Heart right ventricle (tissue), 16 donors: ENCODE results near the gene YDJC. TPM values are rescaled to one million over a fixed set of nuclear protein-coding genes. Genes with fewer than 3 reads are reported as not detected.

Source experiments
- ATAC-seq, 8 donors: fragments of 200-7000 bp; cut with Tn5 transposase; one replicate each; pipeline ENCODE4 v1.9.1; 2020; ENCODE audit warnings: mild to moderate bottlenecking in 8 of 8, moderate library complexity in 8 of 8, moderate number of reproducible peaks in 1 of 8
- DNase-seq, 2 donors: peaks; one replicate each; pipeline ENCODE4 v3.0.0-alpha.2; 2020
- H3K27ac ChIP-seq, 10 donors: fragments of 200-600 bp; sonication (generic) in 2 of 10; one replicate each; pipeline versions ENCODE4 v1.5.0 to v1.8.0; 2020 to 2022; ENCODE audit warnings: mild to moderate bottlenecking in 3 of 10
- H3K27me3 ChIP-seq, 7 donors: fragments of 200-600 bp; one replicate each; pipeline ENCODE4 v1.8.0; 2021 to 2022; ENCODE audit warnings: mild to moderate bottlenecking in 2 of 7
- H3K36me3 ChIP-seq, 9 donors: fragments of 200-600 bp; sonication (generic) in 1 of 9; one replicate each; pipeline versions ENCODE4 v1.5.0 to v1.8.0; 2020 to 2022; ENCODE audit warnings: mild to moderate bottlenecking in 2 of 9
- H3K4me1 ChIP-seq, 9 donors: fragments of 200-600 bp; sonication (generic) in 1 of 9; one replicate each; pipeline versions ENCODE4 v1.5.0 to v1.8.0; 2020 to 2022; ENCODE audit warnings: mild to moderate bottlenecking in 4 of 9
- H3K4me3 ChIP-seq, 10 donors: fragments of 200-600 bp; sonication (generic) in 2 of 10; one replicate each; pipeline versions ENCODE4 v1.5.0 to v1.8.0; 2020 to 2022; ENCODE audit warnings: mild to moderate bottlenecking in 7 of 10, moderate library complexity in 2 of 10
- H3K9me3 ChIP-seq, 11 donors: fragments of 200-600 bp in 10 of 11; sonication (generic) in 2 of 11; one replicate each; pipeline versions ENCODE4 v1.5.0 to v1.8.0; 2013 to 2022; ENCODE audit warnings: mild to moderate bottlenecking in 2 of 11, control low read depth in 1 of 11, moderate library complexity in 1 of 11
- WGBS, 2 donors: extraction: QIAGEN DNeasy Blood & Tissue Kit; methylation state at CpG; one replicate each; pipeline ENCODE4 v1.1.7; 2013; ENCODE audit warnings: inconsistent platforms in 1 of 2; 5-methylcytosine and 5-hydroxymethylcytosine counted together
- intact Hi-C, 10 donors: fragments of 100-400 bp; cut with DNase I; formaldehyde crosslinking; loops; one replicate each; pipeline versions ENCODE4 v1.11.1 to v1.14.2; 2022
- polyA plus RNA-seq, 2 donors: library from polyadenylated mRNA; stranded (reverse); fragments of 200-250 nt; gene quantifications; one replicate each; pipeline ENCODE4 v1.2.3, GENCODE V29; 2013
- total RNA-seq, 10 donors: library from RNA; stranded (reverse); fragmentation: NEBNext Ultra II Directional in 3 of 10; extraction: Animal tissue kit (Norgen Biotek cat#: 25700) in 3 of 10; gene quantifications; one replicate each; pipeline versions ENCODE4 v1.2.1 to v1.2.4, GENCODE V29; 2021 to 2023
- TF ChIP-seq, protein P1 (sequence below), 9 donors: fragments of 200-600 bp; sonication (generic) in 2 of 9; IDR thresholded peaks; one replicate each; pipeline versions ENCODE4 v1.5.0 to v1.8.0; 2021 to 2022; ENCODE audit warnings: antibody characterized with exemption in 9 of 9, mild to moderate bottlenecking in 5 of 9, moderate library complexity in 1 of 9
- donor health status: Arrhythmogenic right ventricular cardiomyopathy.
- donor health status: ischemic (EF 13 %, LVEDD 7.1; RV severe dilation, severe dysfunction).
- donor health status: healthy with polysubstance abuse.
- donor health status: DM: no; HTN: yes; CAD: no.
- donor health status: DM: no; HTN: no; CAD: no.
- donor health status: ischemic (EF 25% LVEDD 6.9; RV normal size, moderate dysfunction).
- donor health status: ischemic (EF 25% LVEDD 5.7; RV mildly dilated, moderate dysfunction).
- donor health status: healthy.
- donor health status: DM: yes; HTN: yes; CAD: no.
- donor health status: Ischemic cardiomyopathy.
- donor health status: ischemic (EF 35%, LVEDD 5.7; RV mildly dilated, moderate dysfunction).
- donor health status: nonischemic (EF 11% LVEDD 7.7; RV severe dilation, severe dysfunction).
- donor health status: DM: yes; HTN: yes; CAD: no.
- donor health status: PGD.
- donor health status: ischemic (EF 29% LVEDD 5.4; RV normal size, mild dysfunction).
- donor health status: nonischemic (EF 23%, LVEDD 6.1; RV moderate dilation, normal function).

Gene YDJC
- total and polyA plus RNA-seq, 12 donors, result 2.3 to 26.4 (median 4.4) TPM

DNA sequence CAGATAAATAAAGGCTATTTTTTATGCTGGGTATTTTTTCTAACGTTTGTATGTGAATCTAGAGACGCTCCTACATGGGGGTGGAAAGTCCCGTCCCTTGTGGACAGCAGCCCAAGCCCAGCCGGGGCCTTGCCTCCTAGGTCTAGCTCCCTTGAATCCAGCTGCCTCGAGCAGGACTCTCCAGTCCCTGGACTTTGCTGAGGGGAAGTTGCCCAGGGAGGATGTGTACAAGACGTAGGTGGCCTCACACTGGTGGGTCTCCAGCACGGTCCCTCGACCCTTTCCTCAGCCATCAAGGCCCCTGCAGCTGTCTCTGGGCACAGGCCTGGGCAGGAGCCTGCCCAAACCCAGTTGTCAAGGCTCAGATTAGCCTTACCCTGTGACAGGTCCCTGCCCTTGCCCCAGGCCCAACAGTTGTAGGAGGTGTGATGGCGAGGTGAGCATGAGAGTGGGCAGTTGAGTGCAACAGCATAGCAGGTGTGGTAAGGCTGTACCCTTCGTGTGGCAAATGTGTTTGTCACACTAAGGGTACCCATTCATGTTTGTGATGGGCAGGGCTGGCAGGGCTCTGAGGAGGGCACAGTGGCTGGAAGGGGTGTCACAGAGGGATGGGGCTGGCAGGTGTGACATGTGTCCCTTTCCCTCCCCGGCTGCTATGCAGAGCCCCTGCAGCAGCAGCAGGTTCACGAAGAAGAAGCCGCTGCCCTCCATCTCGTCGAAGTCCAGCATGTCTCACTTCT is 6.1 kb upstream of the YDJC start:
- no peaks in the 10 kb centered on the region for H3K9me3 ChIP-seq
- no peak overlapping the region for H3K4me3 ChIP-seq
- H3K36me3 ChIP-seq, result no peaks in the 10 kb centered on the region
- TF ChIP-seq, protein P1, sequence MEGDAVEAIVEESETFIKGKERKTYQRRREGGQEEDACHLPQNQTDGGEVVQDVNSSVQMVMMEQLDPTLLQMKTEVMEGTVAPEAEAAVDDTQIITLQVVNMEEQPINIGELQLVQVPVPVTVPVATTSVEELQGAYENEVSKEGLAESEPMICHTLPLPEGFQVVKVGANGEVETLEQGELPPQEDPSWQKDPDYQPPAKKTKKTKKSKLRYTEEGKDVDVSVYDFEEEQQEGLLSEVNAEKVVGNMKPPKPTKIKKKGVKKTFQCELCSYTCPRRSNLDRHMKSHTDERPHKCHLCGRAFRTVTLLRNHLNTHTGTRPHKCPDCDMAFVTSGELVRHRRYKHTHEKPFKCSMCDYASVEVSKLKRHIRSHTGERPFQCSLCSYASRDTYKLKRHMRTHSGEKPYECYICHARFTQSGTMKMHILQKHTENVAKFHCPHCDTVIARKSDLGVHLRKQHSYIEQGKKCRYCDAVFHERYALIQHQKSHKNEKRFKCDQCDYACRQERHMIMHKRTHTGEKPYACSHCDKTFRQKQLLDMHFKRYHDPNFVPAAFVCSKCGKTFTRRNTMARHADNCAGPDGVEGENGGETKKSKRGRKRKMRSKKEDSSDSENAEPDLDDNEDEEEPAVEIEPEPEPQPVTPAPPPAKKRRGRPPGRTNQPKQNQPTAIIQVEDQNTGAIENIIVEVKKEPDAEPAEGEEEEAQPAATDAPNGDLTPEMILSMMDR (IDR thresholded peaks at IDR 0.05), result no peak
- no peaks in the 10 kb centered on the region for H3K27me3 ChIP-seq
- no peak overlapping the region for H3K27ac ChIP-seq
- intact Hi-C loops, result loop anchor here in 1 of 10 donors (5.0 kb wide), 1 partner anchor 36 kb away; no protein-coding TSS in a partner anchor
- ATAC-seq (no peak), DNase-seq (no peak)
- WGBS, 2 donors, result 84 to 86% methylated on average over 15 of the region's 15 CpGs
- peaks cover 0 to 2% (median under 1%) of the 10 kb centered on the region in 9 donors for H3K4me1 ChIP-seq

DNA sequence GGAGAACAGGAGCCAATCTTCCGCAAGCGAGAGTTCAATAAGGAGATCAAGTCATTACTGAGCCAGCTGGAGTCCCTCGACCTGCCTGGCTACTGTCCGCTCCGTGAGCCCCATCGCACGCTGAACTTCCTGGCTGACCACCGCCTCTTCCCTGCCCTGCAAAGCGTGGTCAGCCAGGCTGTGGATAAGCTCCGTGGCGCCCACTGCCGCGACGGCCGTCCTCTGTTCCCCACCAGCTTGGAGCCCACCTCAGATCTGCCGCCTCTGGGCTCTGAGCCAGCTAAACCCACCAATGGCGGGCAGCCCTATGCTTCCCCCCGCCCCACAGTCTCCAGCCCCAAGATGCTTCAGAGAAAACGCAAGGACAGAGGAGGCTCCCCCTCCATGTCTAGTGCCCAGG is 5.0 kb upstream of the YDJC start:
- Histone ChIP-seq H3K4me3 (no peak overlapping the region), H3K9me3 (no peaks in the 10 kb centered on the region), H3K27ac (no peak overlapping the region), H3K27me3 (no peaks in the 10 kb centered on the region), H3K4me1 (peaks cover 0 to 6% (median 4%) of the 10 kb centered on the region in 9 donors), H3K36me3 (no peaks in the 10 kb centered on the region)
- ATAC-seq, result no peak
- no peak for DNase-seq
- TF ChIP-seq, protein P1 (IDR thresholded peaks at IDR 0.05), result no peak
- 85 to 87% methylated on average over 19 of the region's 19 CpGs for WGBS, 2 donors
- intact Hi-C loops, result loop anchor here in 1 of 10 donors (5.0 kb wide), 1 partner anchor 37 kb away; no protein-coding TSS in a partner anchor

DNA sequence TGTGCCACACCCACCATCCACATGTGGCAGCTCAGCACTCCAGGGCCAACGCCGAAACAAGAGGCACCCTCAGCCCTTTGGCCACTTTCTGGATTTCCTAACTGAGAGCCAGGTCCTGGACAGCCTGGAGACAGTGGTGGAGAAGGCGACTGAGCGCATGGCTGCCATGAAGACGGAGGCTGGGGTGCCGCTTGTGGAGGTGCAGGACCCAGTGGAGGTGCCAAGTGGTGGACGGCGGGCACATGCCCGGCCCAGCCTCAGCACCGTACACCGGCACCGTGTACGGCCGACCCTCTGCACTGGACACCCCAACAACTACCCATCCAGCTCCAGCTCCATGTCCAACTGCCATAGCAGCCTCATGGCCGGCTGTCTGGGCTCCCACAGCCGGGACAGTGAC is 4.3 kb upstream of the YDJC start:
- no peaks in the 10 kb centered on the region for H3K27me3 ChIP-seq
- H3K4me1 ChIP-seq, result peaks cover 0 to 12% (median 8%) of the 10 kb centered on the region in 9 donors
- H3K36me3 ChIP-seq, result no peaks in the 10 kb centered on the region
- DNase-seq, result no peak
- H3K9me3 ChIP-seq, result no peaks in the 10 kb centered on the region
- intact Hi-C loops, result no loop called here
- no peak overlapping the region for H3K27ac ChIP-seq
- H3K4me3 ChIP-seq, result no peak overlapping the region
- ATAC-seq, result no peak
- TF ChIP-seq, protein P1 (IDR thresholded peaks at IDR 0.05), result no peak
- 95 to 98% methylated on average over 16 of the region's 16 CpGs for WGBS, 2 donors

DNA sequence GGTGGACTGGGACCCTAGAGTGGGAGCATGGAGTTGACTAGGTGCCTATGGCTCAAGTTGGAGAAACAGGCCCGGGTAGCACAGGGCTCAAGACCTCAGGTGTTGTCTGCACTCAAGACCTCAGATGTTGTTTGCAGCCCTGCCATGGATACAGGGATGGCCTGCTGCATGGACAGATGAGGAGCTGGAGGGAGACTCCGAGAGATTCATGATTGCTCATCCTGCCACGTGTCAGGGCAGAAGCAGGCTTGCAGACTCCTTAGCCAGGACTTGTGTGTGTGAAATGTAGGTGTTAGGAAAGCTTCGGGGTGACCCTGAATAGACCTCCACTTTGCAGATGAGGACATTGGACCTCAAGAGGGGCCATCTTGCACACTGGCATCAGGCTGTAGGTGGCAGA is 3.7 kb upstream of the YDJC start:
- H3K9me3 ChIP-seq, result no peaks in the 10 kb centered on the region
- DNase-seq, result no peak
- H3K36me3 ChIP-seq, result peaks cover 0 to under 1% (median 0%) of the 10 kb centered on the region in 9 donors
- no peak for ATAC-seq
- H3K4me1 ChIP-seq, result peaks cover 0 to 16% (median 12%) of the 10 kb centered on the region in 9 donors
- no peaks in the 10 kb centered on the region for H3K27me3 ChIP-seq
- H3K27ac ChIP-seq, result no peak overlapping the region
- 91 to 97% methylated on average over 4 of the region's 4 CpGs for WGBS, 2 donors
- no peak overlapping the region for H3K4me3 ChIP-seq
- intact Hi-C loops, result no loop called here
- TF ChIP-seq, protein P1 (IDR thresholded peaks at IDR 0.05), result no peak
